ENCODE data around the gene NCAPG2. TPM values are rescaled to one million over a fixed set of nuclear protein-coding genes. Genes with fewer than 3 reads are reported as not detected.
A peak's percentile ranks its signal among the peaks of the same experiment; 100 is the strongest.
"Not testable (repeated sequence)": the region's sequence is repeated elsewhere in the genome, so short reads cannot be mapped to it uniquely, and the experiment has no call there.

The NCAPG2 gene
- total and polyA plus RNA-seq, 10 of the 15 experiments (the other 5 are each of a cell fraction or from before 2014, with no cell fraction given): 11.2 to 78.2 (median 49.2) TPM

- DNase-seq (ENCODE audit: low read depth, low spot score); H3K9me3 ChIP-seq (replicated peaks; ENCODE audit: control insufficient read depth, insufficient read depth, low read length); ATAC-seq; BruUV-seq (replicated peaks); H3K27me3 ChIP-seq (replicated peaks in 1 of 2; ENCODE audit: control insufficient read depth in 2 of 2, insufficient read depth in 2 of 2, low read length in 1 of 2); H3K36me3 ChIP-seq (ENCODE audit: control insufficient read depth in 2 of 2, insufficient read depth in 2 of 2, low read length in 1 of 2); SMC1A ChIA-PET (ENCODE audit: uncharacterized antibody, unreplicated experiment); in situ Hi-C loops (cut with MboI); H3K4me1 ChIP-seq (ENCODE audit: control insufficient read depth, insufficient read depth, low read length); FAIRE-seq; H4K20me1 ChIP-seq (ENCODE audit: control insufficient read depth, insufficient read depth): not testable (repeated sequence)
- WGBS (ENCODE audit: insufficient coverage, insufficient replicate concordance, low lambda C conversion rate, missing lambda C conversion rate): 7% methylated on average over 23 of the region's 23 CpGs
- Histone ChIP-seq H3K9ac (ENCODE audit: control insufficient read depth, insufficient read depth, low read length) (peak overlapping the region; percentile 99), H3K4me3 (peak overlapping the region; percentile 97), H2AFZ (ENCODE audit: control insufficient read depth, low read depth, low read length) (peak overlapping the region; percentile 92), H3K4me2 (ENCODE audit: control insufficient read depth, insufficient read depth) (peak overlapping the region; percentile 92), H3K79me2 (ENCODE audit: control insufficient read depth, insufficient read depth, low read length) (peaks cover 49% of the 10 kb centered on the region), H3K27ac (ENCODE audit: control insufficient read depth, insufficient read depth) (peak overlapping the region; percentile 90)
- ChIA-PET RAD21 (ENCODE audit: unreplicated experiment) (interaction anchor here (0.7 to 2.2 kb wide), 4 partner anchors 44 to 273 kb away, joined by 3 to 14 read pairs (median 4); no protein-coding TSS in a partner anchor), CTCF (interaction anchor here (1.1 to 2.6 kb wide), 3 partner anchors 91 to 273 kb away, joined by 3 to 16 read pairs (median 3); no protein-coding TSS in a partner anchor), POLR2A (interaction anchor here (0.5 to 1.6 kb wide), 7 partner anchors 8 to 160 kb away, joined by 3 to 6 read pairs (median 4); no protein-coding TSS in a partner anchor)
- intact Hi-C loops (cut with micrococcal nuclease; ENCODE audit: unreplicated experiment): loop anchor here (2.0 kb wide), 1 partner anchor 125 kb away; the partner anchor contains the start of gene ESYT2
Measured at GRCh38 chr7:158703679-158704523, 703 bp downstream of the NCAPG2 start.

GRCh38 chr7:158702944-158703343, 1.7 kb downstream of the NCAPG2 start:
- ChIA-PET RAD21 (ENCODE audit: unreplicated experiment) (no interaction called here), POLR2A (no interaction called here), SMC1A (ENCODE audit: uncharacterized antibody, unreplicated experiment) (no interaction called here), CTCF (no interaction called here)
- Histone ChIP-seq H4K20me1 (ENCODE audit: control insufficient read depth, insufficient read depth) (no peaks in the 10 kb centered on the region), H3K4me2 (ENCODE audit: control insufficient read depth, insufficient read depth) (peak overlapping the region; percentile 92), H3K4me3 (peak overlapping the region; percentile 97; the same call in 1 of the 2 replicates), H3K9me3 (replicated peaks; ENCODE audit: control insufficient read depth, insufficient read depth, low read length) (peaks cover 5% of the 10 kb centered on the region; the same call in 2 of the 3 replicates), H2AFZ (ENCODE audit: control insufficient read depth, low read depth, low read length) (no peak overlapping the region), H3K27me3 (replicated peaks in 1 of 2; ENCODE audit: control insufficient read depth in 2 of 2, insufficient read depth in 2 of 2, low read length in 1 of 2) (no peaks in the 10 kb centered on the region), H3K36me3 (ENCODE audit: control insufficient read depth in 2 of 2, insufficient read depth in 2 of 2, low read length in 1 of 2) (peaks cover 4 to 8% of the 10 kb centered on the region in 2 experiments; a peak in 3 of 4 replicates), H3K79me2 (ENCODE audit: control insufficient read depth, insufficient read depth, low read length) (peaks cover 56% of the 10 kb centered on the region), H3K9ac (ENCODE audit: control insufficient read depth, insufficient read depth, low read length) (peak overlapping the region; percentile 99; the same call in 1 of the 2 replicates), H3K4me1 (ENCODE audit: control insufficient read depth, insufficient read depth, low read length) (peaks cover 3% of the 10 kb centered on the region), H3K27ac (ENCODE audit: control insufficient read depth, insufficient read depth) (peak overlapping the region; percentile 27; the same call in 1 of the 2 replicates)
- FAIRE-seq: no peak
- TF ChIP-seq ZNF384 (IDR thresholded peaks at IDR 0.05; ENCODE audit: borderline replicate concordance, low read depth, low read length) (no peak), SRF (IDR thresholded peaks at IDR 0.05; ENCODE audit: low read depth in 2 of 2, low read length in 2 of 2) (no peak), HCFC1 (IDR thresholded peaks at IDR 0.05; ENCODE audit: low read length) (no peak)
- no peak for ATAC-seq
- no peak for DNase-seq (ENCODE audit: low read depth, low spot score)
- in situ Hi-C loops (cut with MboI) (no loop called here), intact Hi-C loops (cut with micrococcal nuclease; ENCODE audit: unreplicated experiment) (no loop called here)
- TSS peak; percentile 53 for BruUV-seq (replicated peaks)
- 83% methylated on average over 3 of the region's 3 CpGs for WGBS (ENCODE audit: insufficient coverage, insufficient replicate concordance, low lambda C conversion rate, missing lambda C conversion rate)
